GM12874 (cell line): ENCODE results near the gene ZCRB1.

Source experiments
- CTCF ChIP-seq: IDR thresholded peaks from 2 replicates; pipeline ENCODE4 v1.5.1; 2011; ENCODE audit warnings: low read depth, mild to moderate bottlenecking, control low read depth, low read length, moderate library complexity; ENCODE audit not compliant: insufficient read depth

The ZCRB1 gene

GRCh38 chr12:42320796-42321195 is 5.1 kb downstream of the ZCRB1 start:
- no peak for TF ChIP-seq CTCF

GRCh38 chr12:42315108-42315507 is 10.8 kb downstream of the ZCRB1 start:
- TF ChIP-seq CTCF, result no peak

- TF ChIP-seq CTCF, result no peak
Observed at GRCh38 chr12:42309996-42310395, 15.9 kb downstream of the ZCRB1 start.

GRCh38 chr12:42308390-42308789 is 17.5 kb downstream of the ZCRB1 start:
- TF ChIP-seq CTCF, result no peak

GRCh38 chr12:42306297-42306696 is 19.6 kb downstream of the ZCRB1 start:
- TF ChIP-seq CTCF, result no peak

GRCh38 chr12:42299392-42300308 is 26.2 kb downstream of the ZCRB1 start:
- TF ChIP-seq CTCF, result no peak

GRCh38 chr12:42298887-42299286 is 27.0 kb downstream of the ZCRB1 start:
- no peak for TF ChIP-seq CTCF
